ENCODE results near the gene NPC1. TPM values are rescaled to one million over a fixed set of nuclear protein-coding genes. Genes with fewer than 3 reads are reported as not detected.
A peak's percentile ranks its signal among the peaks of the same experiment; 100 is the strongest.
"Not testable (repeated sequence)": the region's sequence is repeated elsewhere in the genome, so short reads cannot be mapped to it uniquely, and the experiment has no call there.

The NPC1 gene
- total RNA-seq, 2 experiments from 2014 or later: 34.6 to 35.0 TPM

GRCh38 chr18:23557511-23557910 lies 28.8 kb downstream of the NPC1 start:
- H3K27ac Mint-ChIP-seq: not testable (repeated sequence)

GRCh38 chr18:23556145-23556780 lies 30.0 kb downstream of the NPC1 start:
- DNase-seq: no peak
- no peaks in the 10 kb centered on the region for H3K9me3 Mint-ChIP-seq (ENCODE audit: insufficient read depth)
- POLR2A ChIA-PET: no interaction called here
- H3K36me3 Mint-ChIP-seq (ENCODE audit: low read depth): peaks cover 68% of the 10 kb centered on the region
- H3K4me3 Mint-ChIP-seq: no peak overlapping the region
- no peak overlapping the region for H3K27ac Mint-ChIP-seq
- no peak for ATAC-seq
- CTCF ChIA-PET: no interaction called here
- H3K27me3 Mint-ChIP-seq (ENCODE audit: low read depth): no peaks in the 10 kb centered on the region
- H3K4me1 Mint-ChIP-seq (ENCODE audit: low read depth): peaks cover 5% of the 10 kb centered on the region

More at GRCh38 chr18:23557511-23557910, 28.8 kb downstream of the NPC1 start:
- POLR2A ChIA-PET: interaction anchor here (0.5 kb wide), 1 partner anchor 236 kb away, joined by 3 read pairs; no protein-coding TSS in a partner anchor
- ATAC-seq; H3K27me3 Mint-ChIP-seq (ENCODE audit: low read depth); H3K9me3 Mint-ChIP-seq (ENCODE audit: insufficient read depth); H3K4me3 Mint-ChIP-seq; CTCF ChIA-PET; H3K4me1 Mint-ChIP-seq (ENCODE audit: low read depth); DNase-seq: not testable (repeated sequence)
- peaks cover 66% of the 10 kb centered on the region for H3K36me3 Mint-ChIP-seq (ENCODE audit: low read depth)

- Mint-ChIP-seq H3K27me3 (ENCODE audit: low read depth) (no peaks in the 10 kb centered on the region), H3K27ac (peak overlapping the region; percentile 35), H3K36me3 (ENCODE audit: low read depth) (peaks cover 69% of the 10 kb centered on the region), H3K4me3 (no peak overlapping the region), H3K9me3 (ENCODE audit: insufficient read depth) (no peaks in the 10 kb centered on the region), H3K4me1 (ENCODE audit: low read depth) (peaks cover 5% of the 10 kb centered on the region)
- POLR2A ChIA-PET: interaction anchor here (1.2 kb wide), 1 partner anchor 13 kb away, joined by 3 read pairs; no protein-coding TSS in a partner anchor
- CTCF ChIA-PET: interaction anchor here (1.0 to 1.7 kb wide), 2 partner anchors 13 to 22 kb away, joined by 3 to 5 read pairs; no protein-coding TSS in a partner anchor
- DNase-seq: no peak
- ATAC-seq: no peak
Measured at GRCh38 chr18:23553887-23554286, 32.4 kb downstream of the NPC1 start.

- CTCF ChIA-PET: interaction anchor here (2.4 kb wide), 1 partner anchor 36 kb away, joined by 11 read pairs; no protein-coding TSS in a partner anchor
- peaks cover 62% of the 10 kb centered on the region for H3K36me3 Mint-ChIP-seq (ENCODE audit: low read depth)
- DNase-seq (no peak), ATAC-seq (no peak)
- no peaks in the 10 kb centered on the region for H3K9me3 Mint-ChIP-seq (ENCODE audit: insufficient read depth)
- peaks cover 5% of the 10 kb centered on the region for H3K4me1 Mint-ChIP-seq (ENCODE audit: low read depth)
- no peak overlapping the region for H3K4me3 Mint-ChIP-seq
- H3K27me3 Mint-ChIP-seq (ENCODE audit: low read depth): no peaks in the 10 kb centered on the region
- POLR2A ChIA-PET: no interaction called here
- no peak overlapping the region for H3K27ac Mint-ChIP-seq
Measured at GRCh38 chr18:23552505-23552904, 33.8 kb downstream of the NPC1 start.

GRCh38 chr18:23551978-23552377 lies 34.3 kb downstream of the NPC1 start:
- no peak for ATAC-seq
- CTCF ChIA-PET: interaction anchor here (2.4 kb wide), 1 partner anchor 36 kb away, joined by 11 read pairs; no protein-coding TSS in a partner anchor

GRCh38 chr18:23550898-23551297 lies 35.4 kb downstream of the NPC1 start:
- CTCF ChIA-PET: interaction anchor here (2.4 kb wide), 1 partner anchor 35 kb away, joined by 11 read pairs; no protein-coding TSS in a partner anchor
- peaks cover 5% of the 10 kb centered on the region for H3K4me1 Mint-ChIP-seq (ENCODE audit: low read depth)
- DNase-seq (no peak), ATAC-seq (no peak)
- H3K4me3 Mint-ChIP-seq: no peak overlapping the region
- no peaks in the 10 kb centered on the region for H3K27me3 Mint-ChIP-seq (ENCODE audit: low read depth)
- no peak overlapping the region for H3K27ac Mint-ChIP-seq
- H3K36me3 Mint-ChIP-seq (ENCODE audit: low read depth): peaks cover 60% of the 10 kb centered on the region
- POLR2A ChIA-PET: no interaction called here
- H3K9me3 Mint-ChIP-seq (ENCODE audit: insufficient read depth): no peaks in the 10 kb centered on the region

More at GRCh38 chr18:23551978-23552377, 34.3 kb downstream of the NPC1 start:
- no peak overlapping the region for H3K27ac Mint-ChIP-seq
- H3K36me3 Mint-ChIP-seq (ENCODE audit: low read depth): peaks cover 62% of the 10 kb centered on the region
- POLR2A ChIA-PET: no interaction called here
- no peaks in the 10 kb centered on the region for H3K9me3 Mint-ChIP-seq (ENCODE audit: insufficient read depth)
- no peaks in the 10 kb centered on the region for H3K27me3 Mint-ChIP-seq (ENCODE audit: low read depth)
- H3K4me3 Mint-ChIP-seq: no peak overlapping the region
- DNase-seq: no peak
- H3K4me1 Mint-ChIP-seq (ENCODE audit: low read depth): peaks cover 5% of the 10 kb centered on the region

GRCh38 chr18:23548719-23549118 lies 37.6 kb downstream of the NPC1 start:
- Mint-ChIP-seq H3K27ac (no peak overlapping the region), H3K4me3 (no peak overlapping the region), H3K27me3 (ENCODE audit: low read depth) (no peaks in the 10 kb centered on the region), H3K9me3 (ENCODE audit: insufficient read depth) (no peaks in the 10 kb centered on the region), H3K4me1 (ENCODE audit: low read depth) (peaks cover under 1% of the 10 kb centered on the region), H3K36me3 (ENCODE audit: low read depth) (peaks cover 57% of the 10 kb centered on the region)
- POLR2A ChIA-PET: no interaction called here
- DNase-seq (no peak), ATAC-seq (no peak)
- CTCF ChIA-PET: interaction anchor here (1.0 to 1.4 kb wide), 2 partner anchors 8 to 50 kb away, joined by 3 read pairs; no protein-coding TSS in a partner anchor

- Mint-ChIP-seq H3K9me3 (ENCODE audit: insufficient read depth) (no peaks in the 10 kb centered on the region), H3K4me1 (ENCODE audit: low read depth) (no peaks in the 10 kb centered on the region), H3K4me3 (no peak overlapping the region), H3K27me3 (ENCODE audit: low read depth) (no peaks in the 10 kb centered on the region), H3K36me3 (ENCODE audit: low read depth) (peaks cover 55% of the 10 kb centered on the region), H3K27ac (no peak overlapping the region)
- ATAC-seq (no peak), DNase-seq (no peak)
- ChIA-PET POLR2A (no interaction called here), CTCF (interaction anchor here (1.5 kb wide), 1 partner anchor 32 kb away, joined by 7 read pairs; no protein-coding TSS in a partner anchor)
Measured at GRCh38 chr18:23548275-23548674, 38.0 kb downstream of the NPC1 start.

GRCh38 chr18:23547846-23548245 lies 38.5 kb downstream of the NPC1 start:
- Mint-ChIP-seq H3K27ac (no peak overlapping the region), H3K4me3 (no peak overlapping the region), H3K36me3 (ENCODE audit: low read depth) (peaks cover 52% of the 10 kb centered on the region), H3K4me1 (ENCODE audit: low read depth) (no peaks in the 10 kb centered on the region), H3K27me3 (ENCODE audit: low read depth) (no peaks in the 10 kb centered on the region), H3K9me3 (ENCODE audit: insufficient read depth) (no peaks in the 10 kb centered on the region)
- CTCF ChIA-PET: interaction anchor here (1.5 kb wide), 1 partner anchor 32 kb away, joined by 7 read pairs; no protein-coding TSS in a partner anchor
- no peak for ATAC-seq
- no peak for DNase-seq
- POLR2A ChIA-PET: no interaction called here

GRCh38 chr18:23547306-23547705 lies 39.0 kb downstream of the NPC1 start:
- H3K36me3 Mint-ChIP-seq (ENCODE audit: low read depth): peaks cover 53% of the 10 kb centered on the region
- no peaks in the 10 kb centered on the region for H3K27me3 Mint-ChIP-seq (ENCODE audit: low read depth)
- no peak overlapping the region for H3K4me3 Mint-ChIP-seq
- ChIA-PET CTCF (interaction anchor here (1.5 kb wide), 1 partner anchor 31 kb away, joined by 7 read pairs; no protein-coding TSS in a partner anchor), POLR2A (no interaction called here)
- peaks cover 5% of the 10 kb centered on the region for H3K4me1 Mint-ChIP-seq (ENCODE audit: low read depth)
- H3K9me3 Mint-ChIP-seq (ENCODE audit: insufficient read depth): no peaks in the 10 kb centered on the region
- no peak overlapping the region for H3K27ac Mint-ChIP-seq
- ATAC-seq (no peak), DNase-seq (no peak)

- Mint-ChIP-seq H3K4me1 (ENCODE audit: low read depth) (peaks cover 24% of the 10 kb centered on the region), H3K36me3 (ENCODE audit: low read depth) (peaks cover 52% of the 10 kb centered on the region), H3K27ac (no peak overlapping the region), H3K4me3 (no peak overlapping the region), H3K9me3 (ENCODE audit: insufficient read depth) (no peaks in the 10 kb centered on the region), H3K27me3 (ENCODE audit: low read depth) (no peaks in the 10 kb centered on the region)
- ChIA-PET POLR2A (interaction anchor here (0.6 kb wide), 1 partner anchor 12 kb away, joined by 3 read pairs; no protein-coding TSS in a partner anchor), CTCF (interaction anchor here (1.1 kb wide), 1 partner anchor 29 kb away, joined by 3 read pairs; no protein-coding TSS in a partner anchor)
- ATAC-seq (no peak), DNase-seq (no peak)
Measured at GRCh38 chr18:23545247-23545789, 41.0 kb downstream of the NPC1 start.

- H3K27ac Mint-ChIP-seq: no peak overlapping the region
- no peak overlapping the region for H3K4me3 Mint-ChIP-seq
- H3K27me3 Mint-ChIP-seq (ENCODE audit: low read depth): no peaks in the 10 kb centered on the region
- H3K4me1 Mint-ChIP-seq (ENCODE audit: low read depth): peaks cover 40% of the 10 kb centered on the region
- DNase-seq: no peak
- ChIA-PET POLR2A (no interaction called here), CTCF (interaction anchor here (1.2 to 3.6 kb wide), 2 partner anchors 27 to 43 kb away, joined by 4 to 26 read pairs; partner anchors contain the start of gene NPC1)
- H3K9me3 Mint-ChIP-seq (ENCODE audit: insufficient read depth): no peaks in the 10 kb centered on the region
- H3K36me3 Mint-ChIP-seq (ENCODE audit: low read depth): peaks cover 71% of the 10 kb centered on the region
- no peak for ATAC-seq
Measured at GRCh38 chr18:23542461-23542860, 43.8 kb downstream of the NPC1 start.
